Naive thymus-derived CD4-positive, alpha-beta T cell (primary cell): ENCODE results near the gene CCDC171. TPM values are rescaled to one million over a fixed set of nuclear protein-coding genes. Genes with fewer than 3 reads are reported as not detected.
A peak's percentile ranks its signal among the peaks of the same experiment; 100 is the strongest.

Source experiments
- ATAC-seq: fragments of 150-1000 bp; cut with Tn5 transposase; 2 replicates; pipeline ENCODE4 v1.10.0; 2021; ENCODE audit warnings: mild to moderate bottlenecking, moderate library complexity
- CTCF ChIA-PET: fragments of 350-600 bp; sonication (Branson Sonifier 250); formaldehyde crosslinking; loops from one replicate; lab custom pipeline; 2021; ENCODE audit warnings: antibody characterized with exemption; lab: Charles Lee
- POLR2A ChIA-PET: fragments of 350-600 bp; sonication (Branson Sonifier 250); formaldehyde crosslinking; loops from one replicate; lab custom pipeline; 2021; ENCODE audit warnings: antibody characterized with exemption, inconsistent platforms; lab: Charles Lee
- DNase-seq, 9 donors: peaks; one replicate each; pipeline versions ENCODE4 v3.0.0 to v3.0.0-alpha.2; 2020 to 2022; ENCODE audit warnings: mixed read lengths in 1 of 9
- H3K27ac ChIP-seq: one replicate; pipeline ENCODE4 v1.7.0; 2013; ENCODE audit warnings: mild to moderate bottlenecking, low read depth, low read length, moderate library complexity
- H3K27me3 ChIP-seq, 2 donors: one replicate each; pipeline ENCODE4 v1.7.0; 2013; ENCODE audit warnings: low read length in 2 of 2, mild to moderate bottlenecking in 2 of 2, moderate library complexity in 2 of 2; ENCODE audit not compliant: control insufficient read depth in 2 of 2, insufficient read depth in 2 of 2
- H3K36me3 ChIP-seq, 3 experiments: 1 replicate in 2 of 3; 2 replicates in 1 of 3; pipeline ENCODE4 v1.7.0; 2013; ENCODE audit warnings: low read length in 3 of 3, mild to moderate bottlenecking in 3 of 3, moderate library complexity in 1 of 3; ENCODE audit not compliant: insufficient read depth in 3 of 3, control insufficient read depth in 2 of 3
- H3K4me1 ChIP-seq, 2 donors: one replicate each; pipeline ENCODE4 v1.7.0; 2013; ENCODE audit warnings: low read length in 2 of 2, mild to moderate bottlenecking in 2 of 2, moderate library complexity in 1 of 2; ENCODE audit not compliant: control insufficient read depth in 2 of 2, insufficient read depth in 2 of 2
- H3K4me3 ChIP-seq: 2 replicates; pipeline ENCODE4 v1.7.0; 2013; ENCODE audit warnings: mild to moderate bottlenecking, low read length
- H3K9me3 ChIP-seq, 3 experiments: 1 replicate in 2 of 3; 2 replicates in 1 of 3; pipeline ENCODE4 v1.7.0; 2013; ENCODE audit warnings: low read length in 3 of 3; ENCODE audit not compliant: control insufficient read depth in 2 of 3
- H3K27ac Mint-ChIP-seq, 9 donors: one replicate each; pipeline ENCODE4 v1.8.0; 2020 to 2022; ENCODE audit warnings: mixed read lengths in 9 of 9, mild to moderate bottlenecking in 8 of 9, moderate library complexity in 5 of 9, inconsistent platforms in 2 of 9
- H3K27me3 Mint-ChIP-seq, 5 donors: one replicate each; pipeline ENCODE4 v1.8.0; 2021 to 2022; ENCODE audit warnings: mixed read lengths in 5 of 5, mild to moderate bottlenecking in 1 of 5
- H3K36me3 Mint-ChIP-seq, 5 donors: one replicate each; pipeline ENCODE4 v1.8.0; 2020 to 2022; ENCODE audit warnings: mixed read lengths in 5 of 5, mild to moderate bottlenecking in 3 of 5, inconsistent platforms in 1 of 5
- H3K4me1 Mint-ChIP-seq, 7 donors: one replicate each; pipeline ENCODE4 v1.8.0; 2020 to 2022; ENCODE audit warnings: mixed read lengths in 7 of 7, mild to moderate bottlenecking in 3 of 7, inconsistent platforms in 1 of 7
- H3K4me3 Mint-ChIP-seq, 10 donors: one replicate each; pipeline ENCODE4 v1.8.0; 2020 to 2022; ENCODE audit warnings: mild to moderate bottlenecking in 10 of 10, mixed read lengths in 10 of 10, moderate library complexity in 6 of 10, inconsistent platforms in 2 of 10
- H3K9me3 Mint-ChIP-seq, 11 donors: one replicate each; pipeline ENCODE4 v1.8.0; 2020 to 2022; ENCODE audit warnings: mixed read lengths in 11 of 11, mild to moderate bottlenecking in 4 of 11, inconsistent platforms in 1 of 11, moderate library complexity in 1 of 11
- intact Hi-C, 2 donors: fragments of 100-400 bp; cut with micrococcal nuclease; formaldehyde crosslinking; loops; one replicate each; pipeline ENCODE4 v1.15.1; 2023
- polyA plus RNA-seq, 2 donors: library from polyadenylated mRNA; unstranded; fragments of 300-500 nt; fragmentation: Illumina TruSeq; gene quantifications; one replicate each; pipeline ENCODE4 v1.2.3, GENCODE V29; 2021
- total RNA-seq, 6 experiments: library from RNA in 5 of 6; stranded (reverse) in 5 of 6; gene quantifications; 1 replicate in 5 of 6; 2 replicates in 1 of 6; pipeline ENCODE4 v1.2.3 and lab custom pipeline; 2021 to 2026

CCDC171 gene
- total and polyA plus RNA-seq, 7 experiments from 2014 or later: 0.19 to 3.7 (median 1.1) TPM

DNA sequence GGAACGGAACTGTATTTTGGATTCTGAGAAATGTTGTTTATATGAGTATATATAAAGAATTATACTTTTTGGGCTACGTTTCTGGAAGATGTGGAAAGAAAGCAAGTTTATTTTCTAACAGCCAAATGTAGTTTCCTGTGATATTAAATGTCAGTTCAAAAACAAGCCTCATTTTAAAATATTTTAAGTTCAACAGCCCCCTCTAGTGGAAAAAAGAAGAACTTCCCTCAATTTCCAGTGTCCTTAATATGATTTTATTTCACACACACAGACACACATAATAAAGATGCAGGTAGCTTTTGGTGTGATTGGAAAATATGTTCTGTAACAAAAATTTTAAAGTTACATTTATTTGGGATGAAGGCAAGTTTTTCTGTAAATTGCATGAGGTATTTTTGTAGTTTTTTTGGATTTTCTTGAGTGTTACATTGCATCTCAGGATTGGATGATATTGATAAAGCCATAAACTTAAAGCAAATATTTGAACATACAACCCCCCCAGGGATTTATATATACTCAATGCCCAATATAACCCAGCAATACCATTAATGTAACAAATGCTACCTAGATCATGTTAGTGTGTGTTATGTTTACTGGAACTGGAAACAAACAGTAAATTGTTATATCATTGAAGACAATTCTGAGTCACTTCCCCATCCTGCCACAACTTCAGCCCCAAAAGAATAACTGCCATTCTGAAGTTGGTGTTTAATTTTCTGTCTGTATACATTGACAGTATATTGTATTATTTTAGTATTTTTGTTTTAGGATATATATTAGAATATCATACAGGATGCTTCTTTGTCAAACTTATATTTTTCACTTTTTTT, 54.0 kb downstream of the CCDC171 start:
- CTCF ChIA-PET: interaction anchor here (0.6 to 1.5 kb wide), 14 partner anchors 20 to 598 kb away, joined by 3 to 11 read pairs (median 3); partner anchors contain the start of gene CCDC171
- Histone ChIP-seq H3K27ac (no peak overlapping the region), H3K9me3 (no peaks in the 10 kb centered on the region), H3K36me3 (no peaks in the 10 kb centered on the region), H3K27me3 (no peaks in the 10 kb centered on the region), H3K4me1 (no peaks in the 10 kb centered on the region), H3K4me3 (no peak overlapping the region)
- DNase-seq (peak in 7 of 9 donors; percentile 29 to 71 (median 60)), ATAC-seq (peak; percentile 55)
- POLR2A ChIA-PET: interaction anchor here (0.7 to 1.0 kb wide), 3 partner anchors 53 to 96 kb away, joined by 3 to 4 read pairs (median 3); partner anchors contain the start of gene PSIP1
- no peak overlapping the region for H3K27ac Mint-ChIP-seq
- H3K4me1 Mint-ChIP-seq: peaks cover 0 to 7% (median 0%) of the 10 kb centered on the region in 7 donors
- no peaks in the 10 kb centered on the region for H3K27me3 Mint-ChIP-seq
- no peaks in the 10 kb centered on the region for H3K9me3 Mint-ChIP-seq
- peaks cover 0 to 1% (median 0%) of the 10 kb centered on the region in 5 donors for H3K36me3 Mint-ChIP-seq
- intact Hi-C loops: loop anchor here (1.0 to 10.0 kb wide), 15 partner anchors 53 to 503 kb away; partner anchors contain the start of genes SNAPC3 (in 2 of the 2) and CCDC171 (in 1 of the 2)
- no peak overlapping the region for H3K4me3 Mint-ChIP-seq

- intact Hi-C loops: no loop called here
- Mint-ChIP-seq H3K9me3 (peaks cover 0 to 4% (median 0%) of the 10 kb centered on the region in 11 donors), H3K36me3 (peaks cover 0 to 8% (median 0%) of the 10 kb centered on the region in 5 donors), H3K27me3 (no peaks in the 10 kb centered on the region), H3K4me1 (peaks cover 0 to 2% (median 0%) of the 10 kb centered on the region in 7 donors), H3K27ac (no peak overlapping the region), H3K4me3 (no peak overlapping the region)
- Histone ChIP-seq H3K36me3 (no peaks in the 10 kb centered on the region), H3K4me3 (no peak overlapping the region), H3K27ac (no peak overlapping the region), H3K4me1 (no peaks in the 10 kb centered on the region), H3K9me3 (no peaks in the 10 kb centered on the region), H3K27me3 (no peaks in the 10 kb centered on the region)
- DNase-seq: no peak
- POLR2A ChIA-PET: no interaction called here
- no peak for ATAC-seq
- CTCF ChIA-PET: no interaction called here
Observed at GRCh38 chr9:15612962-15613361, 60.1 kb downstream of the CCDC171 start.

- POLR2A ChIA-PET: no interaction called here
- intact Hi-C loops: no loop called here
- Histone ChIP-seq H3K36me3 (no peaks in the 10 kb centered on the region), H3K9me3 (no peaks in the 10 kb centered on the region), H3K4me3 (no peak overlapping the region), H3K4me1 (no peaks in the 10 kb centered on the region), H3K27me3 (no peaks in the 10 kb centered on the region), H3K27ac (no peak overlapping the region)
- Mint-ChIP-seq H3K9me3 (peaks cover 0 to 4% (median 0%) of the 10 kb centered on the region in 11 donors), H3K4me3 (no peak overlapping the region), H3K27me3 (no peaks in the 10 kb centered on the region), H3K4me1 (no peaks in the 10 kb centered on the region), H3K36me3 (peaks cover 0 to 8% (median 0%) of the 10 kb centered on the region in 5 donors), H3K27ac (no peak overlapping the region)
- no peak for ATAC-seq
- CTCF ChIA-PET: no interaction called here
- no peak for DNase-seq
Observed at GRCh38 chr9:15617782-15618181, 64.9 kb downstream of the CCDC171 start.

- Mint-ChIP-seq H3K27me3 (no peaks in the 10 kb centered on the region), H3K36me3 (peaks cover 0 to 8% (median 0%) of the 10 kb centered on the region in 5 donors), H3K4me3 (no peak overlapping the region), H3K4me1 (no peaks in the 10 kb centered on the region), H3K27ac (no peak overlapping the region), H3K9me3 (peaks cover 0 to 3% (median 0%) of the 10 kb centered on the region in 11 donors)
- Histone ChIP-seq H3K27ac (no peak overlapping the region), H3K4me3 (no peak overlapping the region), H3K9me3 (no peaks in the 10 kb centered on the region), H3K4me1 (no peaks in the 10 kb centered on the region), H3K27me3 (no peaks in the 10 kb centered on the region), H3K36me3 (no peaks in the 10 kb centered on the region)
- ATAC-seq (no peak), DNase-seq (no peak)
- intact Hi-C loops: no loop called here
- CTCF ChIA-PET: interaction anchor here (1.0 kb wide), 1 partner anchor 17 kb away, joined by 3 read pairs; no protein-coding TSS in a partner anchor
- POLR2A ChIA-PET: no interaction called here
Observed at GRCh38 chr9:15618540-15619331, 65.9 kb downstream of the CCDC171 start.

DNA sequence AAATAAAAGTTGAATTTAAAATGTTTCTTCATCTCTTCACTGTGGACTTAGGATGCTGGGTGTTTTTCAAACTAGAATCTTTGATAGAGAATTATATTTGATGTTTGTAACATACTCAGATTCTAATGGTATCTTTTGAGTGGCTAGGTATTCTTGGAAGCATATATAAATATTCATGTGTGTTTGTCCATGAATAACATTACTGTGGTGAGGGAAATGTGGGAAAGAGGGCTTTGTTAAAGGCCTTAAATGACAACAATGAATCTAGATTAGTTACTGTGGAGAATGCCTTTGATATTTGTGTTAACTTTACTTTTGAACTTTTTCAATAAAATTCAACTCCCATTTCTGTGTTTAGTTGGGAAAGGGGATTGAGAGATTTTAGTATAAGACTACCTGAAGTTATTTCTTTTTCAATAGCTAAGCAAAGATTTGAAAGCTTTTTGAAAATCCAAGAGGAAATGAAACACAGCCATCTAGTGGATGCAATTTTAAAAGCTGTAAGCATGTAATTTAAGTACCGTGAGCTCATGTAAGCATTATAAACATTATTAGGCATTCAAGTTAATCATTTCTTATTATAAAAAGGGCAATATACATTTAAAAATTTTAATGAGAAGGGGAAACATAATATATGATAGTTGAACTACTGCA, 69.6 kb downstream of the CCDC171 start:
- H3K27me3 ChIP-seq: no peaks in the 10 kb centered on the region
- DNase-seq (no peak), ATAC-seq (no peak)
- no peaks in the 10 kb centered on the region for H3K4me1 Mint-ChIP-seq
- no peaks in the 10 kb centered on the region for H3K4me1 ChIP-seq
- H3K9me3 ChIP-seq: no peaks in the 10 kb centered on the region
- no peak overlapping the region for H3K27ac Mint-ChIP-seq
- ChIA-PET POLR2A (no interaction called here), CTCF (interaction anchor here (0.5 to 0.6 kb wide), 2 partner anchors 31 to 34 kb away, joined by 3 read pairs; no protein-coding TSS in a partner anchor)
- peaks cover 0 to 26% (median 5%) of the 10 kb centered on the region in 5 donors for H3K36me3 Mint-ChIP-seq
- no peak overlapping the region for H3K4me3 Mint-ChIP-seq
- no peak overlapping the region for H3K27ac ChIP-seq
- intact Hi-C loops: no loop called here
- H3K4me3 ChIP-seq: no peak overlapping the region
- no peaks in the 10 kb centered on the region for H3K27me3 Mint-ChIP-seq
- H3K36me3 ChIP-seq: no peaks in the 10 kb centered on the region
- peaks cover 0 to 7% (median 0%) of the 10 kb centered on the region in 11 donors for H3K9me3 Mint-ChIP-seq

- POLR2A ChIA-PET: no interaction called here
- intact Hi-C loops: no loop called here
Observed at GRCh38 chr9:15635752-15636151, 82.9 kb downstream of the CCDC171 start.

More at GRCh38 chr9:15635752-15636151, 82.9 kb downstream of the CCDC171 start:
- ATAC-seq: no peak
- Histone ChIP-seq H3K27me3 (no peaks in the 10 kb centered on the region), H3K27ac (no peak overlapping the region), H3K9me3 (no peaks in the 10 kb centered on the region), H3K36me3 (no peaks in the 10 kb centered on the region), H3K4me3 (no peak overlapping the region), H3K4me1 (no peaks in the 10 kb centered on the region)
- DNase-seq: no peak
- Mint-ChIP-seq H3K4me1 (no peaks in the 10 kb centered on the region), H3K36me3 (no peaks in the 10 kb centered on the region), H3K4me3 (no peak overlapping the region), H3K27ac (no peak overlapping the region), H3K9me3 (peaks cover 0 to 8% (median 0%) of the 10 kb centered on the region in 11 donors), H3K27me3 (no peaks in the 10 kb centered on the region)
- CTCF ChIA-PET: no interaction called here
